HG02642 (cell line): Measurements from ENCODE around the gene HDGFL1.

Source experiments
- ATAC-seq: cut with Tn5 transposase; IDR thresholded peaks from one replicate; pipeline ENCODE4 v1.9.1; 2021; ENCODE audit warnings: mild to moderate bottlenecking; ENCODE audit not compliant: unreplicated experiment, poor library complexity

Gene HDGFL1

DNA sequence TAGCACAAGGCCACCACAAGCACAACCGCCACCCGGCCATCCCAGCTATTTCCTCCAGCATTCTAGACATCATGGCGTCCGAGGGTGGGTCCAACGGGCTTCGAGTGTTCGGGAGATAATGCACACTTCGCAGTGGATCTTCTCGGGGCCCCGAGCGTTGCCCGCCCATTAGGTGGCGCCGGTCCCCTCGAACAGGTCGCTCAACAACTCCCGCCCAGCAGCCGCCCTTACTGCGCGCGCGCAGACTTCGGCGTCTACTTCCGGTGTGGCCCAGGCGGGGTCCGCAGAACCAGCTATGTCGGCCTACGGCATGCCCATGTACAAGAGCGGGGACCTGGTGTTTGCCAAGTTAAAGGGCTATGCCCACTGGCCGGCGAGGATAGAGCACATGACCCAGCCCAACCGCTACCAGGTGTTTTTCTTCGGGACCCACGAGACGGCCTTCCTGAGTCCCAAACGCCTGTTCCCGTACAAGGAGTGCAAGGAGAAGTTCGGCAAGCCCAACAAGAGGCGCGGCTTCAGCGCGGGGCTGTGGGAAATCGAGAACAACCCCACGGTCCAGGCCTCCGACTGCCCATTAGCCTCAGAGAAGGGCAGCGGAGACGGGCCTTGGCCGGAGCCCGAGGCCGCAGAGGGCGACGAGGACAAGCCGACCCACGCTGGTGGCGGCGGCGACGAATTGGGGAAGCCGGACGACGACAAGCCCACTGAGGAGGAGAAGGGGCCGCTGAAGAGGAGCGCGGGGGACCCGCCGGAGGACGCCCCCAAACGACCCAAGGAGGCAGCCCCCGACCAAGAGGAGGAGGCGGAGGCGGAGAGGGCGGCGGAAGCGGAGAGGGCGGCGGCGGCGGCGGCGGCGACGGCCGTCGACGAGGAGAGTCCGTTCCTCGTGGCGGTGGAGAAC lies at the start of gene HDGFL1:
HDGFL1 (plus strand) TSS at position 286 of the 904 bp plus-strand sequence; CDS start at position 296, 10 bp downstream.
- ATAC-seq: no peak

DNA sequence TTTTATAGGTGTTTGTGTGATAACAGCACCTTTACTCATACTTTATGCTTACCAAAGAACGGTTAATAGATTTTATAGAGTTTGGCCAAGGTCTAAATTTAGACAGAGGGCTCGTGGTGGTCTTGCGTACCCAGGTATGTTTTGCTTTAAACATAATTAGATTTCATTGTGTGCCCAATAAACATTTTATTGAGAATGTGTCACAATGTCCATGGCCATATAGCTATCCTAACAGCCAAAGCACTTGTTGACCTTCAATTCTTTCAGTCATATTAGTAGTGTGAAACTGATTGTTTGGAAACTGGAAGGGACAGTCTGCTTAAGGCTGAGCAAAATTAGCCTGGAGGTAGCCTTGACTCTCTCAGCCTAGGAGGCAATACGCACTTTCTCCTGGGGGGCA lies 48.3 kb upstream of the HDGFL1 start:
- no peak for ATAC-seq

DNA sequence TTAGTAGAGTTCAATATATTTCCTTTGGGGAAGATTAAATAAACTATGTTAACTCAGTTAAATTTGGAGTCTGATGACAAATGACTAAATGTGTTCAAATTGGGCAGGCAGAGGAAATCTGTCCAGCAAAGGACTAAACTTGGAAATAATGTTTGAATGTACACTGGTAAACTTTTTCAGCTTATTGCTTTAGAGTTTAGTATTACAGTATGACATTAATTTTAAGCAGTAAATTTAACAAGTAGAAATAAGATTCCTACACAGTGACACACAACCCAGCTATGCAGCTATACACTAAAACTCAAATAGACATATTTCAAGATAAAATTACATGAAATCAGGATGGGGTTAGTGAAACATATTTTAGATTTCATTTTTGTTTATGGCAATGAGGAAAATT lies 42.6 kb upstream of the HDGFL1 start:
- ATAC-seq: no peak

DNA sequence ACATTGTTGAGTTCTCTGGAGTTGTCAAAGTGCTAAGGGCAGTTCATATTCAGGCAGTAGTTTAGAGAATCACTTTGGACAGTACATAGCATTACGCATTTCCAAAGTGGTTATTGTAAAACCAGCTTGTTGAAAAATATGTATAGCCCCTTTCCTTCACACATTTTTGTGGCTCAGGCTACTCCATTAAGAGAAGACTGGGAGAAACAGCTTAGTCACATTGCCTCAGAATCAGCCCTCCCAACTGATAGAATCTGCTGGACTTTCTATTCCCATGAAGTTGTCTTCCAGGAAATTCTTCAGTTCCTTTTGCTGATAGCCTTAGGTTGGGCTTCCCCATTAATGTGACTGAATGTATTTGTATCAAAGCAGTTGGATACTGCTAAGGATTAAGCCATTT lies 39.5 kb upstream of the HDGFL1 start:
- no peak for ATAC-seq

DNA sequence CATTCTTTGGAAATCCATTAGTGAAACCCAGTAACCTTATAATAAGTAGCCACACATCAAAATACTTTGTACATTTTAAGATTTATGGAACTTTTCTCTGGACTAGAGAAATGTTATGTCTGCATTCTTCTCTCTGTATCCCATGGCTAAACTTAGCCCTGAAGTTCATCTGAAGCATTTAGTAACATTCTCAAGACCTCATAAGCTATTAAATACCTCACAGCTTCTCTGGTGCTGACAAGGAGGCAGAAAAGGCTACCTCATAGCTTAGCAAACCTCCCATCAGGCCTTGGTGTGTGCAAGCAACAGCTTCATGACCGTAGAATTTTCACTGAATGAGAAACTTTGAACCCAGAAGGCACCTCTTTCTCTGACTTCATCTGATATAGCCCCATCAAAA lies 38.9 kb upstream of the HDGFL1 start:
- ATAC-seq: no peak

DNA sequence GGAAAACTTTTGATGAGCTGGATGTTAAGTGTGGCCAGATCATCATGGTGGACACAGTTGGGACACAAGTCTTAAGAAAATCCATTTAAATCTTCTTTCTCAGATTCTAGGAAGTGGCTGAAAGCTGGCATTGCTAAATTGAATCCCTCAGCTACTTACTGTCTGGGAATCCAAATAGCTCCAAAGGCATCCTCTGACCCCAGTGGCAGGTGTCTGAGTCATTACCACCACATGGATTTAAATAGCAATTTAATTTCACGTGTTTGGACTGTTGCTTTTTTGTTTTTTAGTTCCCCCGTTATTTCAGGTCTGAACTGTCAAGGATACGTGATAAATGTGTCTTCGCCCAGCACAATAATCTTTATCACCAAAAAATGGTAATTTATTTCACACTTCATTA lies 33.2 kb upstream of the HDGFL1 start:
- no peak for ATAC-seq

DNA sequence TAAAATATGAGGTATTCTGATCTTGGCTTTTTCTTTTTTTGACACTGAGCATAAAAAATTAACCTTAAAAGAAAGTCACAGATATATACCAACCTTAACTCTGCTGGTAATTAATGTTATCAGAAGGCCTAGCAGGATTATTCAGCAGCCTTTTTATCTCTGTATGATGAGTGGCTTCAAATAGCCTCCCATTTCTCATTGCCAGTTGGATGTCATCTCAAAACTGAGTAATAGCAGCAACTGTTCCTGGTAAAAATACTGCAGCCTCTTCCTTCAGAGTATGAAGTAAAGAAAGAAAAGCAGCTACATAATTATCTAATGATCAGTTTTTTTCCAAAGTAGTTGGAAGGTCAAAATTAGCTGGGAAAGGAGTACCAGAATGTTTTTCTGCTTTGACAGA lies 24.9 kb upstream of the HDGFL1 start:
- no peak for ATAC-seq

DNA sequence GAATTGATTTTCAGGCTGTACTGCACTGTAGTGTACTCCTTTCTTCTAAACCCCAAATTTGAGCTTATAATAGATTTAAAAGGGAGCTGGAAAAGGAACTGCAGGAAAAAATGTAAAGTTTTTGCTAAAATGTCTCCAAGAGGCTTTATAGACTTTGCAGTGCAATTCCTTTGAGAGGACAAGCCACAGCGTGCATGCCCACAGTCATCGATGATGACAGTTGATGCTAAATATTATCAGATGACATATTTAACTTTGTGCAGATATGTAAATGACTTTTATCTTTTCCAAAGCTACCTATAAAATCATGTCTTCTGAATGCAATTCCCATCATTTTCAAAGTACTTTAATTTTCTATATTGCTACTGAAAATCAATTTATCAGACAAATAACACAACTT lies 24.3 kb upstream of the HDGFL1 start:
- ATAC-seq: no peak

DNA sequence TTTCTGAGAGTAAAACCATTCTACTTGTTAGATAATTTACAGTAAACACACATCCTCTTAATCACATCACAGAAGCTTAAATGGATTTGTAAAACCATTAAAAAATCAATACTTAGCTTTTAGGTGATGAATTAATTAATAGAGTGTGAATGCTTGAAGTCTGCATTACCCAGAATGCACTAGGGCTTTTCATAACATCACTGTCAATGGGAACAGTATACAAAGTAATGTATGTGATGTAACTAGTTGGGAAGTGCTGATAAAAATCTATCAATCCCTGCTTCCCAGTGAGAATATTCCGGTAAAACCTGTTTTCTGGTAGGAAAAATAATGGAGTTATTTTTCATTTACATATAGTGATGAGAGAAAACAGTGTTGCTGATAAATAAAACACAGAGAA lies 23.1 kb upstream of the HDGFL1 start:
- ATAC-seq: no peak

DNA sequence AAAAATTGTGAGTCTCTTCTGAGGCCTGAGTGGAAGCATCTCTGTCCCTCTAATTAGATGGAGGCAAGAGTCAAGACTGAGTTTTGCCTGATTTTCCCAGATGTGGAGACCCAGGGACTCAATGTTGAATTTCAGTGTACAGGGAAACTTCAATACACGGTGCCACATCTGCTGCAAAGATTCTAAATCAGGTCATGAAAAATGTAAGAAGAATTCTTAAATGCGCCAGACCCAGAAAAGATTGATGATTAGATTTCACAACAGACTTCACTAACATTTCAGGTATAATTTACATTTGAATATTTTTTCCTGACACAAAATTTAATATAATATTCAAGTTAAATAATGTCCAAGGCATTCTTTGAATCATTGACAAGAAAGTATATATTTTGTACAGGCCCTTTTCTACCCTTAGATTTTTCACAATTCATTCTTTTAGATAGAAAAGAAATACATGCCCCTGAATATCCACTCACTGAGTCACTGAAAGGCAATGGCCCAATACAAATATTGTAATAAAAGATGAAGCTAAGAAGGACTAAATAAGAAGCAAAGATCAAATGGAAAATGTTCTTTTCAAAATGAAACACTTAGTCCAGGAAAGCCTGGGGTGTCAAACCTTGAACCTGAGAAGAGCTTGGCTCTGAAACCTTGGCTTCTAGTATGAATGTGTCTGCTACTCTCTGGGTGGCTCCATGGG lies 18.2 kb upstream of the HDGFL1 start:
- no peak for ATAC-seq

DNA sequence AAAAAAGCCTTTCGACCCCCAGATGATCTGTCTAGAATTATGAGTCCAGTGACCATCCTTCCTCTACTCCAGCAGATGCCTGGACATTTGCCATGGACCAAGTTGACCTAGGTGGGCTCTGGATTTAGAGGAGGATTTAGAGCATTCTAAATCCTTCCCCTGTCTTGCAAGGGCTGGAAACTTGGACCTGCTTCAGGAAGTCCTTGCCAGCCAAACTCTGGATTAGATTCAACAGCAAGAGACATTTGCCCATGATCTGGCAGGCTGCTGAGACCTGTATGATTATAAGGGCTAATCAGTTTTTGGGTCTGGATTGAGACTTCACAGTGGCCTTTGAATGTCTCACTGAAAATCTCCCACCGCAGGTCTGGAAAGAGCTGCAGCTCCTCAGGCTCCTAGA lies 13.1 kb upstream of the HDGFL1 start:
- no peak for ATAC-seq

DNA sequence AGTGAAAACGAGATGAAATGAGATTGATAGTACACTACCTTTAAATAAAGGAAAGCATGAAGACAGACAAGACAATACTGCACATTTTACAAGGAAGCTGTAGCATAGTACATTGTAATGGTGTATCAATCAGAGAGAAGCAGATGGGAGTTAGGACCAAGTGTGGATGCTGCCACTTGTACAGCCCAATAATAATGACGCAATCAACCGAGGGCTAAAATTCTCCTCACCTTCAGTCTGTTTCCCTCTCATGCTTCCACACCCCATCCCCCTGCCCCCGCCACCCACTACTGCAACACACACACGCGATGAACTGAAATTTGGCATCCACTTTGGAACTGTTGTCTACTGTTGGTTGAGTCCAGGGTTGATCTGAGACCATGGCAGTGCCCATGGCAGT lies 12.4 kb upstream of the HDGFL1 start:
- no peak for ATAC-seq

DNA sequence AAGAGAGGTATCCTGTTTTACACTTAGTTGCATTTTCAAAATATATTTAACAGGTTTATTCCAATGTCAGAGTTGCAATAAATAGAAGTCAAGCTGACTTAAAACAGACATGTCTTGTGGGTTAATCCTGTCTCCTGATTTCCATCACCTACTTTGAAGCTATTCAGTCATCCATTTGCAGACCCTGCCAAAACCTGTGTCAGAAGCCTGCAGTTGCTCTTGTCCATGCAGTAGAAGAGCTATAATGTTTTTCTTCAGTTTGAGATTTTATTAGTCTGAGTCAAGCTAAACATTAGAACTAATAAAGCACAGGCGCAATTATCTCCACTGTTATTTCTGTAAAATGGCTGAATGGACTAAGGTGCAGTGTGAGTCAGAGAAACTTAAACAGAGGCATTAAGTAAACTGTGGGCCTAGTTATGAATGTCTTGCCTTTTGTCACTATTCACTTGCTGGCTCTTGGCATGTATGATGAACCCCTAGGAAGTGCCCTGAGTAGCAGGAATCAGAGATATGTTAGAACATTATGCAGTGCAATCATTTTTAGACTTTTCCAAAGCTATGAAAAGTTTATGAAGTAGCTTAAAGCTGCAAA lies 11.0 kb upstream of the HDGFL1 start:
- ATAC-seq: no peak

DNA sequence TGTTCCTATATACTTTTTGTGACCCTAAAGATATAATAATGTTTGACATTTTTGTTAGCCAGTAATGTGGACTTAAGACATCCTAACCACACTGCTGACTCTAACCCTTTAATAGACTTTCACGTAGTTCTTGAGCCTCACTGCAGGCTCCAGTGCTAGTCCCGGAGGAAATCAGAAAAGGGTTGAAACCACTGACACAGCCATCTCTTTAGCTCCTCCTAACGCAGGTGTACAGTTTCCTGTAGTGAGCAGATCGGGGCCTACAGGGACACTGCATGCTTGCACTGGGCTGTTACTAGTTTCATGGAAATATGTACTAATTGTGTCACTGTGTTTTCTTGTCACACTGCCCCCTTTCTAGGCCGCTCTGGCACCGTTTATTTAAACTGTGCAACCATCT lies 512 bp upstream of the HDGFL1 start:
- ATAC-seq: no peak

DNA sequence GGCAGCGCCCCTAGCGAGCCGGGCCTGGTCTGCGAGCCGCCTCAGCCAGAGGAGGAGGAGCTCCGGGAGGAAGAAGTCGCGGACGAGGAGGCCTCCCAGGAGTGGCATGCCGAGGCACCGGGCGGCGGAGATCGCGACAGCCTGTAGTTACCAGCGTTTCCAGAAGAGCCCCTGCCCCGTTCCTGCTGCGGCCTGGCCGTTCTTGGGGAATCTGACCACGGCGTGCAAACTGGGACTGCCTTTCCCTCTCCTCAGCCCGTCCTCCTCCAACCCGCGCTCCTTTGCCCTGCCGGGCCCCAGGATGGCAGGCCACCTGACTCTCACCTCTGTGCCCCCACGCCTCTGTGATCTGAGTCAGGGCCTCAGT lies 802 bp downstream of the HDGFL1 start:
- no peak for ATAC-seq

DNA sequence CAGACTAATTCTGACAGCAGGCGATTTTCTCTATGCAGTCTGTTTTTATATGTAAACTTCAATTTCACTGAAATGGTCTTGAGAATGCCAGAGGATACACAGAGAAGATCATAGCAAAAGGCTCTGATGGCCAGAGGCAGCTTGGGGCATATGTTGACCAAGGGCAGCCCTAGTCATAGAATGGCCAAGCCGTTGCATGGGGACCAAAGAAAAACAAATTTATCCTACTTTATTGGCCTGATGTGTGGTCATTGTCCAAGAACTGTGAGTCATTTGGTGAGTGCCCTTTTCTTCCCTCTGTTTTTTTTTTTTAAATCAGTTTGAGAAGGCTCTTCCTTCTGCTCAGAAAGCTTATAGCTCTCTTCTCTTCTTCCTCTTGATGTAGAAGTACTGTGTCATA lies 5.8 kb downstream of the HDGFL1 start:
- ATAC-seq: no peak

DNA sequence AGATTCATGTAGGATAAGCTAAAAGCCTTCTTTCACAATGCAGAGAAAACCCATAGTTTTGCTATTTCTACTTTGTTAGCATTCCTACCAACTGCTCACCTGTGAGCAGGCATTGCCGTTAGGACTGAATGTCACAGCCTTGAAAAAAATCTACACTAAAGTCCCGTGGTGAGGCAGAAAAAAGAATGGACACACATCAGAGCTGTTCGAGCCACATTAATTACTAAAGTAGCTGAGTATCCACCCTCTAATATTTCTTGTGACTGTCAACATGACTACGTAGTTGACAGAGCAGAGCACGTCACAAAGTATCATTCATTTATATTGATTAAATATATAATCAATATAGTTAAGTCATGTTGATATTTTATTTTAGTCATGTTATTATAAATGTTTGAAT lies 10.1 kb downstream of the HDGFL1 start:
- ATAC-seq: no peak

DNA sequence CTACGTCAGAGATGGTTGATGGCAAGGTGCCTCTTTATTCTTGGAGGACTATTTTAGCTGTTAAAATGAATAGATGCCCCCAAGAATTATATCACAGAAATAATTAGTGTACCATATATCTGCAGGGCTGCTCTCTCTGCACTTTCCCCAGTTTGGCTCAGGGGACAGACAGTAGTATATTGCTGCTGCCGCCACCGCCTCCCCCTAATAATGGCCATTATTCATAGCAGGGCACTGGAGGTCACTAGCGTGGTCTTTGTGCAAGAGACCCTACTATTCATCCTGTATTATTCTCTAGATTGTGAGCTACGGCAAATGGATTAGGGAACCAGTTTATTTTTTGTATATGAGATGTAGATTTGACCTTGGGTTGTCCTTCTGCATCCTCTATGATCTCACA lies 11.0 kb downstream of the HDGFL1 start:
- ATAC-seq: no peak

DNA sequence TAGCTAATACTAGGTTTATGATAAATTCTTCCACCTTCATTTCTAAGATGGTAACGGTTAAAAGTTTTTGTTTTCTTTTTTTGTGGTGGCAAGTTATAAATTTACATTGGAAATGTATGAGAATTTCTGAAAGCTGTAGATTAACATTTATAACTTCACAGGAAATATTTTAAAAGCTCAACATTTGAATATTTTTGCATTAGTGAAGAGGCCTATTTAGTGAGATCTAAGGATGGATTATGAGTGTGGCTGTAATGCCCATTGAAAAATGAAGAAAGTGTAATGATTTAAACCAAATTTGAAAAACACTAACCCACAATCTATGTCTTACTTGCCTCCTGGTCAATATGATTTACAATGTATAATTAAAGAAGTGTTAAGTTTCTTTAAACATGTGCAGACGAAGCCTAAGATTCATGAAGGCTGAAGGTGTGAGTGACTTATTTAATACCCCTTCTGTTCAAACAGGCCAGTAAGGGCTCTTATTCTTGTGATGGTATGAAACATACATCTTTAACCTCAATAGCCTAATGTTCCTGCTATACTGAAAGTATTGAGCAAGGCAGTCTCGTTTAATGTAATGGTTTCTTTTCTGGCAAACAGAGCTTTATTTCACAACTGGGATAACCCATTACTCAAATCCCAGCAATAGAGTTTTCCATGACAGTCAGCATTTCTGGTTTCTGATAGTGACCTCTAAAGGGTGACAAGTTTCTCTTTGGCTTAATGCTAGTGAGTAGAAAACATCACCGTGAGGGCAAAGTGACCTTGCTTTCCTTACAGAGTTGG lies 13.2 kb downstream of the HDGFL1 start:
- ATAC-seq: no peak

DNA sequence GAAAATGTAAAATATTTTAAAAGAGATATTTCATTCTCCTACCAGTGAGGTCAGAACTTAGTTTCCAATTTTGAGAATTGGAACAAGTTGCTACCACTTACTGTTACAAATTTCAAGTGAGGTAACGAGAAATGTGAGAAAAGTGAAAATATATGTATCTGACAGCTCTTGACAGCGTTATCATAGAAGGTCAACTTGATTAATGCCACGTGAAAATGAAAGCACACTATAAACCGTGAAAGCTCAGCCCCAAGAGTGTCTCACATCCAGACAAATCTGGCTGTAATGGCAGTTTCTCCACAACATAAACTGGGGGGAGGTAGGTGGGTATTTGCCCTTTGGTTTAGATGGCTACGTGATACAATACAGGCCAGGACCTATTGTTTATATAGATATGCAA lies 13.9 kb downstream of the HDGFL1 start:
- no peak for ATAC-seq

DNA sequence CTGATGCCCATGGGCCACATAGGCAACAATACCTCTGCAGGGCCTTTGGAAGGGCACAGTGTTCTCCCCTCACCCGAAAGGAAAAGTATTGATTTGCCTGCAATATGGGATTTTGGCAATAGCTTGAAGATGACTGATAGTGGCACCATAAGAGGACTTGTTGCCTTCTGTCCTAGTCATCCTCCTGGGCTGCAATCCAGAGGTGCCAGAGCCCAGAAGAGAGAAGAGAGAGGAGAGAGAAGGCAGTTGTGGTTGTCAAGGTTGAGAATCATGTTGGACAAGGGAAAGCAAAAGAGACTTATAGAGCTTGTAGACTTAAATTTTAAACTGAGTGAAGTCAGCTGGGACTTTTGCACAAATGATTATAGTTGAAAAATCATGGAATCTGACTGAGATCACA lies 14.6 kb downstream of the HDGFL1 start:
- no peak for ATAC-seq
